Glutamatergic neuron (in vitro differentiated cells): ENCODE results near the gene JAKMIP2. TPM values are rescaled to one million over a fixed set of nuclear protein-coding genes. Genes with fewer than 3 reads are reported as not detected.
"Not testable (repeated sequence)": the region's sequence is repeated elsewhere in the genome, so short reads cannot be mapped to it uniquely, and the experiment has no call there.

ENCODE experiments used
- DNase-seq: peaks from one replicate; pipeline ENCODE4 v3.0.0; 2022
- H3K27ac Mint-ChIP-seq: one replicate; pipeline ENCODE4 v1.8.0; 2020; ENCODE audit warnings: mild to moderate bottlenecking, mixed read lengths, inconsistent platforms; ENCODE audit not compliant: unreplicated experiment
- H3K27me3 Mint-ChIP-seq: one replicate; pipeline ENCODE4 v1.8.0; 2020; ENCODE audit warnings: mild to moderate bottlenecking, moderate library complexity, mixed read lengths, inconsistent platforms; ENCODE audit not compliant: unreplicated experiment
- H3K36me3 Mint-ChIP-seq: one replicate; pipeline ENCODE4 v1.8.0; 2020; ENCODE audit warnings: mild to moderate bottlenecking, mixed read lengths, inconsistent platforms; ENCODE audit not compliant: unreplicated experiment
- H3K4me1 Mint-ChIP-seq: one replicate; pipeline ENCODE4 v1.8.0; 2020; ENCODE audit warnings: mild to moderate bottlenecking, low read depth, mixed read lengths, inconsistent platforms; ENCODE audit not compliant: unreplicated experiment
- H3K4me3 Mint-ChIP-seq: one replicate; pipeline ENCODE4 v1.8.0; 2020; ENCODE audit warnings: mild to moderate bottlenecking, mixed read lengths, inconsistent platforms; ENCODE audit not compliant: unreplicated experiment
- H3K9me3 Mint-ChIP-seq: one replicate; pipeline ENCODE4 v1.8.0; 2020; ENCODE audit warnings: mild to moderate bottlenecking, moderate library complexity, mixed read lengths, inconsistent platforms; ENCODE audit not compliant: unreplicated experiment
- CTCF ChIP-seq: fragments of 200-600 bp; sonication (generic); IDR thresholded peaks from one replicate; pipeline ENCODE4 v1.5.0; 2021; ENCODE audit not compliant: partially characterized antibody, unreplicated experiment
- total RNA-seq: library from RNA; stranded (reverse); fragmentation: NEBNext Ultra II Directional; extraction: Animal tissue kit (Norgen Biotek cat#: 25700); gene quantifications from one replicate; pipeline ENCODE4 v1.2.1, GENCODE V29; 2021; ENCODE audit not compliant: unreplicated experiment

Gene JAKMIP2
- total RNA-seq, 1 donor from 2014 or later, result 88.2 TPM

- no peak for TF ChIP-seq CTCF
- Mint-ChIP-seq H3K27me3 (peaks cover 1% of the 10 kb centered on the region), H3K9me3 (peaks cover 3% of the 10 kb centered on the region), H3K27ac (peak overlapping the region; percentile 4), H3K36me3 (peaks cover 14% of the 10 kb centered on the region), H3K4me3 (no peak overlapping the region), H3K4me1 (peaks cover 7% of the 10 kb centered on the region)
- no peak for DNase-seq
Observed at GRCh38 chr5:147586832-147587231, 195.7 kb downstream of the JAKMIP2 start.

GRCh38 chr5:147586221-147586620 is 196.3 kb downstream of the JAKMIP2 start:
- peaks cover 7% of the 10 kb centered on the region for H3K4me1 Mint-ChIP-seq
- H3K27me3 Mint-ChIP-seq, result peaks cover 1% of the 10 kb centered on the region
- peaks cover 3% of the 10 kb centered on the region for H3K9me3 Mint-ChIP-seq
- H3K36me3 Mint-ChIP-seq, result peaks cover 13% of the 10 kb centered on the region
- TF ChIP-seq CTCF, result no peak
- H3K27ac Mint-ChIP-seq, result peak overlapping the region; percentile 80
- no peak for DNase-seq
- no peak overlapping the region for H3K4me3 Mint-ChIP-seq

GRCh38 chr5:147582272-147582671 is 200.3 kb downstream of the JAKMIP2 start:
- H3K9me3 Mint-ChIP-seq, H3K27me3 Mint-ChIP-seq, H3K4me1 Mint-ChIP-seq, H3K4me3 Mint-ChIP-seq, DNase-seq, H3K27ac Mint-ChIP-seq: not testable (repeated sequence)
- peaks cover 17% of the 10 kb centered on the region for H3K36me3 Mint-ChIP-seq

- peaks cover 17% of the 10 kb centered on the region for H3K36me3 Mint-ChIP-seq
- not testable (repeated sequence) for H3K27ac Mint-ChIP-seq, H3K4me3 Mint-ChIP-seq, H3K9me3 Mint-ChIP-seq, H3K27me3 Mint-ChIP-seq, DNase-seq, H3K4me1 Mint-ChIP-seq
Observed at GRCh38 chr5:147580418-147580817, 202.1 kb downstream of the JAKMIP2 start.

GRCh38 chr5:147578228-147579024 is 204.1 kb downstream of the JAKMIP2 start:
- H3K9me3 Mint-ChIP-seq, result peaks cover 4% of the 10 kb centered on the region
- peak; percentile 71 for TF ChIP-seq CTCF
- no peaks in the 10 kb centered on the region for H3K4me1 Mint-ChIP-seq
- H3K4me3 Mint-ChIP-seq, result no peak overlapping the region
- peaks cover 12% of the 10 kb centered on the region for H3K36me3 Mint-ChIP-seq
- no peak for DNase-seq
- H3K27ac Mint-ChIP-seq, result no peak overlapping the region
- peaks cover 2% of the 10 kb centered on the region for H3K27me3 Mint-ChIP-seq

- Mint-ChIP-seq H3K9me3 (peaks cover 4% of the 10 kb centered on the region), H3K27me3 (peaks cover 2% of the 10 kb centered on the region), H3K4me3 (no peak overlapping the region), H3K4me1 (no peaks in the 10 kb centered on the region), H3K36me3 (peaks cover 12% of the 10 kb centered on the region), H3K27ac (no peak overlapping the region)
- TF ChIP-seq CTCF, result peak; percentile 90
- DNase-seq, result peak; percentile 85
Observed at GRCh38 chr5:147576646-147577535, 205.6 kb downstream of the JAKMIP2 start.
